HG03354 (cell line): Measurements from ENCODE around the gene FAM222A.

Experiments
- ATAC-seq: cut with Tn5 transposase; IDR thresholded peaks from one replicate; pipeline ENCODE4 v1.9.1; 2021; ENCODE audit warnings: mild to moderate bottlenecking; ENCODE audit not compliant: unreplicated experiment, poor library complexity, severe bottlenecking

The FAM222A gene

DNA sequence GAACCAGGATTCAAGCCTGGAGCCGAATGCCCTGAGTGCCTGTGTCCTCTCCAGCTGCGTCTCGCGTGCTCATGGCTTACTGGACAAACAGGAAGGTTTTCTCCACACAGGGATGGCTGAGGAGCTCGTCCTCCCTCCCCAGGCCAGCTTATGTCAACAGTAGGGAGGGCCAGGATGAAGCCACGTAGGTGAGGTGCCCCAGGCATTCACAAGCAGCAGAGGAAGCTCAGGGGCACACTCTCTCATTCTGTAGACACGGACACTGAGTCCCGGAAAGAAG lies 70.3 kb downstream of the FAM222A start:
- ATAC-seq: no peak

- ATAC-seq: no peak
Observed at GRCh38 chr12:109785854-109786253, 72.2 kb downstream of the FAM222A start.

GRCh38 chr12:109786799-109787198 lies 73.2 kb downstream of the FAM222A start:
- ATAC-seq: no peak

DNA sequence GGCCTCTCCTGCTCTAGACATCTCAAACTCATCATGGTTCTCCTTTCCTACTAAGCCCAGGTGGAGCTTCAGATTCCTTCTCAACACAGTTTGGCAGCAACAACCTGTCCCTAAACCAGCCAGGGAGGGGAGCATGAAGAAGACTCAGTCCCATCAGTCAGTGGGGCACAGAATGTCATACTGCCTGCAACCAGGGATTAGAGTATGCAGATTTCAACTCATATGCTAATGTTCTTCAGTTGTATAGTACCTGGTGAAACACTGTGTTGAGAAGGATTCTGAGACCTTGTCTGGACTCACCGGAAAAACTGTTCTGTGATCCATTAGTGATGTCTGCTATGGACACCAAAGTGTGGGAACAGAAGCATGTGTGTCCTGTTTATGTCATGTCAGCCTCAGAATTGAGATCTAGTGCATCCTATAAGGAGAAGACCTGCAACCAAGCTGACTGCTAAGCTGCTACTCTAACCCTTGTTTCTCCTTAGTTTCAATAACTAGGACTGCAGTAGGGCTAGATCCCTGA lies 76.0 kb downstream of the FAM222A start:
- ATAC-seq: no peak

DNA sequence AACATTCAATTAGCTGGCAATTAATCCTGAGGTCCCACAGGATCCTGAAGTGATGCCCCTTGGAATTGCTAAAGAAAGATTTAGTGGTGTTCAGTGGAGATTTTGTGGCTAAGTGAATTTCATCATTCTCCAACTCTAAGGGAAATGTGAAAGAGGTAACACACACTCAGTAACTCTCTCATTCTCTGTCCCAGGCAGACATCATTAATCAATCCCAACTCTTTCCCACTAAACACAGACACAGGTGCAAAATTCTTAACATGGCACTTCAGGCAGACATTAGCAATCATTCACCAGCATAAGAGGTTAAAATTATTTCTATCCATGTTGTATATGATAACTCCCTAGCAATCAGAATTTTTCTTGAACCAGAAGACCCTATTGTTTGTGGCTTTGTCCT lies 79.4 kb downstream of the FAM222A start:
- ATAC-seq: no peak

GRCh38 chr12:109793411-109793810 lies 79.8 kb downstream of the FAM222A start:
- ATAC-seq: no peak

- no peak for ATAC-seq
Observed at GRCh38 chr12:109793826-109794501, 80.3 kb downstream of the FAM222A start.

- no peak for ATAC-seq
Observed at GRCh38 chr12:109795023-109795422, 81.4 kb downstream of the FAM222A start.

DNA sequence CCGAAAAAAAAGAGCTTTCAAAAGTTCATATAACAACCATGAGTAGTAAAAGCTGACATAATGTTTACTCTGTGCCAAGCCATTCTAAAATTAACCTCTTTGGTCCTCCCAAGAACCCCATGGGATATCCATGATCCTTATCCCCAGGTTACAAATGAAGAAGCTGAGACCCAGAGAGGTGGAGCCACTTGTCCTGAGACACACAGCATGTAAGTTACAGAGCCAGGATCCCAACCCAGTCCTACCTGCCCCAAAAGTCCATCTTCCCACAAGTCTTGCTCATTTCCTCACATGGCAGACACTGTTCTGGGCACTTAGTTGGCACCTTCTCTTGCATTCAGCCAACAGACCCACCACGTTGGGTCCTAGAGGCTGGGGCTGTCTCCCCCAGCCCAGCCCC lies 82.4 kb downstream of the FAM222A start:
- no peak for ATAC-seq

DNA sequence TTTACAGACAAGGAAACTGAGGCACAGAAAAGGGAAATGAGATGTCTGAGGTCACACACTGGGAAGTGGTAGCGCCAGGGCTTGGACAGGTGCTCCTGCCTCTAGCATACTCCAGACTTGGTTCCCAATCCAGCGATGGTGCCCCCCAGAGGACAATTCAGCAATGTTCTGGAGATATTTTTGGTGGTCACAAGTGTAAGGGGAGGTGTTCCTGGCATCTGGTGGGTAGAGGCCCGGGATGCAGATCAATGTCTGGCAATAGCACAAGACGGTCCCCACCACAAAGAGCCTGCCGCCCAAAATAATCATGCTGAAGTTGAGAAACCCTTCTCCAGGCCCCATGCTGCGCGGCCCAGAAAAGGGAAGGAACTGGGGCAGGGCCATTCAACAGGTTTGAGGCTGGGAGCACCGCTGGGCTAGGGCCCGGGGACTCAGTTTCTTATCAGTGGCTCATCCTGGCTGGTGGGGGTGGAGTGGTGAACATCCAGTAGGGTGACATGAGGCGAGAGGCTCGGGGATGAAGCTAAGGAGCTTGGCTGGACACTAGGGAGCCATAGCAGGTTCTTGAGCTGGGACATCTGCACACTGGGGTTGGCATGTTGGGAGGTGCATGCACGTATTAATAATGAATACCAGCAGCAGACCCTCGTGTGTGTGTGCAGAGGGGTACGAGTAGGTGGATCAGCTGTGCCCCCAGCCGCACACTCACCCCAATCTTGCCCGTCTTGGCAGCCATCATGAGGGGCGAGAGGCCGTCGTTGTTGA lies 84.5 kb downstream of the FAM222A start:
- no peak for ATAC-seq

GRCh38 chr12:109798691-109799090 lies 85.1 kb downstream of the FAM222A start:
- no peak for ATAC-seq

- no peak for ATAC-seq
Observed at GRCh38 chr12:109800536-109800935, 86.9 kb downstream of the FAM222A start.

- ATAC-seq: no peak
Observed at GRCh38 chr12:109802828-109803227, 89.2 kb downstream of the FAM222A start.

GRCh38 chr12:109803678-109804077 lies 90.1 kb downstream of the FAM222A start:
- ATAC-seq: no peak

DNA sequence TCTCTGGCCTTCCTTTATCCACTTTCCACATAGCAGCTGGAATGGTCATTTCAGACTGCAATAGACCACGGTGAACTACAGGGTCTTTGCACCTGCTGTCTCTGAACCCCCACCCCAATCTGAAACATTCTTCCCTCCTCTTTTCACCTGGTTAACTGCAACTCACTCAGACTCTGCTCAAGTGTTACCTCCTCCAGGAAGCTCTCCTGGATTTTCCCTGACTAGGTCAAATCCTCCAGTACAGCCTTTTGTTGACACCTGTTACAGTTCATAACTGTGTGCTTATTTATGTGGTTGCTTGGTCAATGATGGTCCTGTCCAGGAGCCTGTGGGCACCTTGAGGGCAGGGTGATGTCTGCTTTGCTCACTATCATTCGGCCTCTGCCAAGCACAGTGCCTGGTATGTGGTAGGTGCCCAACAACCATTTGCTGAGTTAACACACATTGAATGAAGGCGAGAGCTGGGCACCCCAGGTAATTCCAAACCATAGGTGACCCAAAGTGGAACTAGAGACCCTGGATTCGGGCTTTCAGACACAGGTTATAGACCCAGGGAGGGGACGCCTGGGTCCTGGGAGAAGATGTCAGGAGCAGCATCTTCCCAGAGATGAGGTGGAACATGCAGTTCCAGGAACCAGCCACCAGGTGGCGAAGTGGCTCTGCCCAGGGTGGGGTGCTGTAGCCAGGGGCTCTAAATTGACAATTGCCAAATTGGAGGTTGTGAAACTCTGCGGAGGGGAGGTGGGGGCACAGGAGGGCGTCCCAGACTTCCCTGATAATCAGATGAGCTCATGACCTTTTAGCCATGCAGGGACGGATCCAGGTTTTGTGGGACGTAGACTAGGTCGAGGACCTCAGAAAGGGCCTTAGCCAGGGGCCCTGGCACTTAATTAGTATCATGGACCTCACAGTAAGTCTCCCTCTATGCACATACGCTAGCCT lies 91.5 kb downstream of the FAM222A start:
- peak; percentile 44 for ATAC-seq

DNA sequence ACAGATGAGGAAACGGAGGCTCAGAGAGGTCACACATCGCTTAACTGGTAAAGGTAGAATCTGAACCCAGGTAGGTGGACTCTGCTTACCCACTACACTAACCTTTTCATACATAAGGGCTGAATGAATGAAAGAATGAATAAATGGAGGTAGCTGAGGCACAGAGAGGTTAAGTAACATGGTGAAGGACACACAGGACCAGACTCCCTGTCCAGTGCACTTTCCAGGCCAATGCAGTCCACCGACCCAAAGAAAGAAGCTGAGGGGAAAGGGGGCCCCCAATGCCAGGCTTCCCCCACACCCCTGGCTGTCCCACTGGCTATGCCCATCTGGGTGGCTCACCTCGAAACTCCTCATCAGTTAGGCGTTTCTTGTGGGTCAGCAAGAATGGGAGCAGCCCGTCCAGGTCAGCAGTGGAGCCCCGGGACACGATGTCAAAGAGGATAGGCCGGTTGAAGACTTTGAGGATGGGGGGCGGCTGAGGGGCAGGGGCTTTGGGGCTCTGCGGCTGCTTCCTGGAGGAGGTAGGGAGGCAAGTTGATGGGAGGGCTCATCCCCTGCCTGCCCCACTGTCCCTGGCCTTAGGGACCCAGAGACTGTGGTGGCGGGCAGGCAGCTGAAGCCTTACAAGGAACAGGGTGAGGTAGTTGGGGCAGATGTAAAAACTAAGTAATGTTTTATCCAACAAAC lies 94.5 kb downstream of the FAM222A start:
- ATAC-seq: no peak

GRCh38 chr12:109808876-109809646 lies 95.4 kb downstream of the FAM222A start:
- ATAC-seq: no peak

- no peak for ATAC-seq
Observed at GRCh38 chr12:109810954-109811623, 97.5 kb downstream of the FAM222A start.

- no peak for ATAC-seq
Observed at GRCh38 chr12:109811624-109811995, 98.0 kb downstream of the FAM222A start.
